ENCODE measurements around the gene FAM171A2.

DNA sequence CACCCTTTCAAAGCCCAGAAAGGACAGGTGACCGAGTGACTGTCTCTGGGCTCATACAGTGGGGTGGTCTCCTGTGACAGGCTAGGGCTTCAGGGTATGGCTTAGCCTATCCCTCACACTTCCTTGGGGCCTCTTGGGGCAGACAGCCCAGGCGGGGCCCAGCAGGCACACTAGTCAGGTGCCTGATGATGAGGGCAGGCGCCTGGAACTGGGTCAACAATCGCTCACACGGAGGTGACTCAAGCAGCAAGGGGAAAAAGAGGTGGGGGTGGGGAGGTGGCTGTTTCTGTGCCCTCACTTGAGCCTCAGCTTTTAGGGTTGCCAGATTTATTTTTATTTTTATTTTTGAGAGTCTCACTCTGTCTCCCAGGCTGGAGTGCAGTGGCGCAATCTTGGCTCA lies 25.0 kb downstream of the FAM171A2 start:
- no peak for TF ChIP-seq EZH2 (IDR thresholded peaks at IDR 0.05; ENCODE audit: borderline replicate concordance, insufficient read depth, low read depth, low read length, poor library complexity, severe bottlenecking)
- TF ChIP-seq, protein P1, sequence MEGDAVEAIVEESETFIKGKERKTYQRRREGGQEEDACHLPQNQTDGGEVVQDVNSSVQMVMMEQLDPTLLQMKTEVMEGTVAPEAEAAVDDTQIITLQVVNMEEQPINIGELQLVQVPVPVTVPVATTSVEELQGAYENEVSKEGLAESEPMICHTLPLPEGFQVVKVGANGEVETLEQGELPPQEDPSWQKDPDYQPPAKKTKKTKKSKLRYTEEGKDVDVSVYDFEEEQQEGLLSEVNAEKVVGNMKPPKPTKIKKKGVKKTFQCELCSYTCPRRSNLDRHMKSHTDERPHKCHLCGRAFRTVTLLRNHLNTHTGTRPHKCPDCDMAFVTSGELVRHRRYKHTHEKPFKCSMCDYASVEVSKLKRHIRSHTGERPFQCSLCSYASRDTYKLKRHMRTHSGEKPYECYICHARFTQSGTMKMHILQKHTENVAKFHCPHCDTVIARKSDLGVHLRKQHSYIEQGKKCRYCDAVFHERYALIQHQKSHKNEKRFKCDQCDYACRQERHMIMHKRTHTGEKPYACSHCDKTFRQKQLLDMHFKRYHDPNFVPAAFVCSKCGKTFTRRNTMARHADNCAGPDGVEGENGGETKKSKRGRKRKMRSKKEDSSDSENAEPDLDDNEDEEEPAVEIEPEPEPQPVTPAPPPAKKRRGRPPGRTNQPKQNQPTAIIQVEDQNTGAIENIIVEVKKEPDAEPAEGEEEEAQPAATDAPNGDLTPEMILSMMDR (IDR thresholded peaks at IDR 0.05): no peak
